ENCODE measurements around the gene URB1.
"Not testable (repeated sequence)": the region's sequence is repeated elsewhere in the genome, so short reads cannot be mapped to it uniquely, and the experiment has no call there.

URB1 gene

GRCh38 chr21:32281531-32281930 is 111.3 kb downstream of the URB1 start:
- DNase-seq, result no peak

DNA sequence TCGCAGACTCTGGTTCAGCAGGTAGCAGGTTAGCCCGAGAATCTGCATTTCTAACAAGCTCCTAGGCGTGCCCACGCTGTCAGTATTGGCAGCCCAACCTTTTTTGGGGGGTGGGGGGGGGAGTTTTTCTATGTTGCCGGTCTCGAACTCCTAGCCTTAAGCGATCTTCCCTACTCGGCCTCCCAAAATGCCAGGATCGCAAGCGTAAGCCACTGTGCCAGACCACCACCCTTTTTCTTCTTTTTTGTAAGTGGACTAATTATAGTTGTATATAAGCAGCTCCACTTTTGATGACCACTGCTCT is 113.5 kb downstream of the URB1 start:
- no peak for DNase-seq

DNA sequence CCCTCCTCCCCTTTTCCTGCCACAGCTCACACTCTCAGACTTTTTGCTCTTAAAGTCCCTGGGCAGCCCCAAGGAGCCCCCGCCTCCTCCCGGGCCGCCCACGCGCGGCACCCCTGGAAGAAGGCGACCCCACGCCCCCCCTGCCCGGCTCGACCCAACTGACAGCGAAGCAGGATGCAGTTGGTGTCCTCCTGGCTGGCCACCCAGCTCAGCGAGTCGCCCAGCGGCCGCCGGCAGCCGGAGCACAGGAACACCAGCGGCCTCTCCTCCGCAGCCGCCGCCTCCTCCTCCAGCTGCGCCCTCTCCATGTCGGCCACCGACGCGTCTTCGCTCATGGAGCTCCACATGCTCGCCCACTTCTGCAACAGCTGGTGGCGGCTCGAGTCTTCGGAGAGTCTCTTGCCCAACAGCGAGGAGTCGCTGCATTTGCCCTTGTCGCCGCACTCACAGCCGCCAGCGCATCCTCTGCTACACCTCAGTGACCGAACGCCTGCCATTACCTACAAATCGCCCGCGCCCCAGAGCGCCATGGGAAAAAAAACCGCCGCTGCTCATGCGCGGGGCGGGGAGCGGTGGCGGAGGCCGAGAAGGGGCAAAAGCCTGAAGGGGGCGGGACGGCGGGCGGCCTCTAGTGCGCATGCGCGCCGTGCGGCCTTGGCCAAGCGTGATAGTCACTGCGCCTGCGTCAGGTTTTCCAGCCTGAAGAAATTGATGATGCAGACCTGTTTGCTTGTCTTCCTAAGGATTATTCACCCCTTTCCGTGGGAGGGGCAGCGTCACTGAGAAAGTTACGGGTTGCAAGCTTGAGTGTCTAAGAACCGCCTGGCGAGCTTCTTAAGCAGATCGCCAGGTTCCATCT is 114.1 kb downstream of the URB1 start, which contains the start of gene MIS18A:
MIS18A (minus strand) TSS at position 532 of the 859 bp plus-strand sequence; CDS start at position 497, 35 bp downstream.
- DNase-seq, result peak; percentile 98 to 99 (median 98)

DNA sequence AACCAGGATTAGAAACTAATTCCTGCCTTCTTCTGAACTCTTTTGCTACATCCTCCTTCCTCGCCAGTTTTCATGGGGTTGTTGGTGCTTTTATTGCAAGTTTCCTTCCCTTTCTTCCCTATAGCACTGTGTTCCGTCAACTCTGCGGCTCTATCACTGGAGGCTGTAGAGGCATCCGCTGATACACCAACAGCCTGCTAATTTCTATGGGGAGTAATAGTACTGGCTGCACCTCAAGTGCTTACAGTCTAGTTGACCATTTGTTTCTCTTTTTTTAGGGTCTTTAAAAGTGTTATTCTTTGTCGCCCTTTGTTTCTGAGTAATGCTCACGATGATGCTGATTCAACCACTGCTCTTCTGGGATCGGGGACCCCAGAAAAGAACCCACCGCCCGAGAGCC is 114.7 kb downstream of the URB1 start:
- DNase-seq, result peak in 1 of 3 experiments; percentile 42

GRCh38 chr21:32276671-32277070 is 116.1 kb downstream of the URB1 start:
- DNase-seq, result no peak

- no peak for DNase-seq
Observed at GRCh38 chr21:32270748-32271147, 122.1 kb downstream of the URB1 start.

DNA sequence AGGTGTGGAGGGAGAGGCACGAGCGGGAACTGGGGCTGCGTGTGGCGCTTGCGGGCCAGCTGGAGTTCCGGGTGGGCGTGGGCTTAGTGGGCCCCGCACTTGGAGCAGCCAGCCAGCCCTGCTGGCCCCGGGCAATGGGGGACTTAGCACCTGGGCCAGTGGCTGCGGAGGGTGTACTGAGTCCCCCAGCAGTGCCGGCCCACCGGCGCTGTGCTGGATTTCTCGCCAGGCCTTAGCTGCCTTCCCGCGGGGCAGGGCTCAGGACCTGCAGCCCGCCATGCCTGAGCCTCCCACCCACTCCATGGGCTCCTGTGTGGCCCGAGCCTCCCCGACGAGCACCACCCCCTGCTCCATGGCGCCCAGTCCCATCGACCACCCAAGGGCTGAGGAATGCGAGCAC is 127.5 kb downstream of the URB1 start:
- not testable (repeated sequence) for DNase-seq

DNA sequence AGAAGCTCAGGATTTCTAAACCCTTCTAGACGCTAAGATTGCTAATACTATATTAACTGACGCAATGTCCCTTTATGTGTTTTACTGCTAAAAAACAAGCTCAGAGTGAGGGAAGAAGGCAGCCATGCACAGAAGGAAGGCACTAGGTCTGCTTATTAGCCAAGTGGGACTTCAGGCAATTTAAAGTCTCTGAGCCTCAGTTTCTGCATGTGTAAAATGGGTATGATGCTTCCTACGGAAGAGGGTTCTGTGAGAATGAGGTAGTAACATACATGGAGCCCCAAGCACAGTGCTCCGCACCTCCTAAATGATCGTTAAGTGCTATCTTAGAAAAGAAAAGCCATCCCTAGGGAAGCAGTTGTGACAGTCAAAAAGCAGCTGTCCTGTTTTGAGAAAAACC is 130.9 kb downstream of the URB1 start:
- DNase-seq, result no peak
